IMR-90 (cell line): ENCODE results near the gene DSCAM. TPM values are rescaled to one million over a fixed set of nuclear protein-coding genes. Genes with fewer than 3 reads are reported as not detected.

Source experiments
- ATAC-seq: fragments of 200-7000 bp; cut with Tn5 transposase; 2 replicates; pipeline ENCODE4 v1.9.1; 2020; ENCODE audit warnings: low read depth, mild to moderate bottlenecking, moderate library complexity
- BruUV-seq: library from RNA; stranded (reverse); fragments of 400-500 nt; replicated peaks from 2 replicates; lab custom pipeline; 2021; lab: Mats Ljungman, UMichigan
- CTCF ChIA-PET: fragments of 300-600 bp; formaldehyde crosslinking; extraction: SDS; loops from one replicate; lab custom pipeline; 2021; ENCODE audit warnings: antibody characterized with exemption; lab: Yijun Ruan, JAX
- POLR2A ChIA-PET: fragments of 300-600 bp; sonication (Branson Sonifier 250); formaldehyde crosslinking; loops from one replicate; lab custom pipeline; 2022; ENCODE audit warnings: antibody characterized with exemption; ENCODE audit not compliant: unreplicated experiment; lab: Charles Lee
- DNase-seq: peaks from one replicate; pipeline ENCODE4 v3.0.0; 2013
- H2AFZ ChIP-seq: replicated peaks from 2 replicates; pipeline ENCODE3; 2013; ENCODE audit warnings: low read length, mild to moderate bottlenecking; ENCODE audit not compliant: poor library complexity
- H2AK5ac ChIP-seq: 2 replicates; pipeline ENCODE4 v1.6.1; 2013; ENCODE audit warnings: low read depth, low read length, inconsistent platforms
- H2AK9ac ChIP-seq: replicated peaks from 2 replicates; pipeline ENCODE3; 2013; ENCODE audit warnings: mild to moderate bottlenecking, low read depth, low read length, moderate library complexity; ENCODE audit not compliant: poor library complexity
- H2BK120ac ChIP-seq: 2 replicates; pipeline ENCODE4 v1.6.1; 2013; ENCODE audit warnings: low read depth, low read length, inconsistent platforms
- H2BK15ac ChIP-seq: 3 replicates; pipeline ENCODE4 v1.6.1; 2013; ENCODE audit warnings: low read depth, low read length, inconsistent platforms
- H2BK20ac ChIP-seq: 2 replicates; pipeline ENCODE4 v1.6.1; 2013; ENCODE audit warnings: low read depth, mild to moderate bottlenecking, inconsistent platforms, low read length, moderate library complexity
- H2BK5ac ChIP-seq: 2 replicates; pipeline ENCODE4 v1.6.1; 2013; ENCODE audit warnings: mild to moderate bottlenecking, low read depth, low read length, inconsistent platforms; ENCODE audit not compliant: poor library complexity, severe bottlenecking
- H3K14ac ChIP-seq: replicated peaks from 2 replicates; pipeline ENCODE4 v1.6.1; 2013; ENCODE audit warnings: low read depth, low read length, inconsistent platforms
- H3K18ac ChIP-seq: 2 replicates; pipeline ENCODE4 v1.6.1; 2013; ENCODE audit warnings: low read depth, low read length, control low read depth
- H3K23ac ChIP-seq: 2 replicates; pipeline ENCODE4 v1.6.1; 2013; ENCODE audit warnings: low read depth, low read length, inconsistent platforms
- H3K27ac ChIP-seq: 2 replicates; pipeline ENCODE4 v1.5.1; 2013; ENCODE audit warnings: mild to moderate bottlenecking, control low read depth, low read length; ENCODE audit not compliant: insufficient read depth
- H3K27me3 ChIP-seq: 2 replicates; pipeline ENCODE4 v1.6.1; 2013; ENCODE audit warnings: low read length; ENCODE audit not compliant: control insufficient read depth, insufficient read depth
- H3K36me3 ChIP-seq: 2 replicates; pipeline ENCODE4 v1.6.1; 2013; ENCODE audit warnings: low read length, mixed read lengths; ENCODE audit not compliant: control insufficient read depth, insufficient read depth
- H3K4ac ChIP-seq: 2 replicates; pipeline ENCODE4 v1.6.1; 2013; ENCODE audit warnings: low read depth, low read length, inconsistent platforms
- H3K4me1 ChIP-seq: 2 replicates; pipeline ENCODE4 v1.6.1; 2013; ENCODE audit warnings: low read length, mixed read lengths; ENCODE audit not compliant: control insufficient read depth, insufficient read depth
- H3K4me2 ChIP-seq: 2 replicates; pipeline ENCODE4 v1.6.1; 2013; ENCODE audit warnings: low read depth, mild to moderate bottlenecking, control low read depth, low read length, moderate library complexity
- H3K4me3 ChIP-seq: 2 replicates; pipeline ENCODE4 v1.5.1; 2013; ENCODE audit warnings: low read depth, mild to moderate bottlenecking, control low read depth, low read length, moderate library complexity; ENCODE audit not compliant: insufficient read depth
- H3K56ac ChIP-seq: 2 replicates; pipeline ENCODE4 v1.6.1; 2013; ENCODE audit warnings: low read length, inconsistent platforms; ENCODE audit not compliant: insufficient read depth; ENCODE audit errors: extremely low read depth
- H3K79me1 ChIP-seq, 2 experiments: 2 replicates each; pipeline ENCODE4 v1.6.1; 2013; ENCODE audit warnings: low read length in 2 of 2, inconsistent platforms in 1 of 2, low read depth in 1 of 2
- H3K9ac ChIP-seq: 2 replicates; pipeline ENCODE4 v1.6.1; 2013; ENCODE audit warnings: low read depth, low read length, control low read depth
- H3K9me1 ChIP-seq: 2 replicates; pipeline ENCODE4 v1.6.1; 2013; ENCODE audit warnings: low read length, inconsistent platforms; ENCODE audit not compliant: insufficient read depth
- H3K9me3 ChIP-seq: 2 replicates; pipeline ENCODE4 v1.6.1; 2013; ENCODE audit warnings: low read length; ENCODE audit not compliant: control insufficient read depth, insufficient read depth
- H4K20me1 ChIP-seq: 2 replicates; pipeline ENCODE4 v1.6.1; 2013; ENCODE audit warnings: low read length, inconsistent platforms; ENCODE audit not compliant: insufficient read depth
- H4K5ac ChIP-seq: 2 replicates; pipeline ENCODE4 v1.6.1; 2013; ENCODE audit warnings: mild to moderate bottlenecking, low read depth, low read length, control low read depth
- H4K8ac ChIP-seq, 2 experiments: 2 replicates each; pipeline ENCODE4 v1.6.1; 2013; ENCODE audit warnings: low read depth in 2 of 2, low read length in 2 of 2, control low read depth in 1 of 2, inconsistent platforms in 1 of 2
- H4K91ac ChIP-seq: 2 replicates; pipeline ENCODE4 v1.6.1; 2013; ENCODE audit warnings: low read depth, low read length, inconsistent platforms; ENCODE audit not compliant: insufficient read depth
- BHLHE40 ChIP-seq: fragments of 150-350 bp; IDR thresholded peaks from 2 replicates; pipeline ENCODE4 v1.6.1; 2016; ENCODE audit warnings: mild to moderate bottlenecking, low read depth, low read length
- CEBPB ChIP-seq: IDR thresholded peaks from 2 replicates; pipeline ENCODE4 v1.6.1; 2012; ENCODE audit warnings: low read depth, low read length, improper control_type of control experiment
- CHD1 ChIP-seq: IDR thresholded peaks from 2 replicates; pipeline ENCODE4 v1.6.1; 2012; ENCODE audit warnings: low read depth, low read length, improper control_type of control experiment
- CTCF ChIP-seq: conservative IDR thresholded peaks from 2 replicates; pipeline ENCODE4 v1.5.1; 2012; ENCODE audit warnings: mild to moderate bottlenecking, low read depth, low read length, improper control_type of control experiment
- ELK1 ChIP-seq: fragments of 150-350 bp; IDR thresholded peaks from 2 replicates; pipeline ENCODE4 v1.6.1; 2016; ENCODE audit warnings: low read depth, mild to moderate bottlenecking, low read length, moderate library complexity, borderline replicate concordance
- FOS ChIP-seq: fragments of 150-350 bp; IDR thresholded peaks from 2 replicates; pipeline ENCODE4 v1.6.1; 2016; ENCODE audit warnings: low read depth, low read length
- MAFK ChIP-seq: IDR thresholded peaks from 2 replicates; pipeline ENCODE4 v1.6.1; 2012; ENCODE audit warnings: low read depth, low read length, improper control_type of control experiment
- MAZ ChIP-seq: IDR thresholded peaks from 2 replicates; pipeline ENCODE4 v1.6.1; 2012; ENCODE audit warnings: low read depth, mild to moderate bottlenecking, low read length, improper control_type of control experiment, moderate library complexity, borderline replicate concordance
- MXI1 ChIP-seq: IDR thresholded peaks from 2 replicates; pipeline ENCODE4 v1.6.1; 2012; ENCODE audit warnings: low read depth, mild to moderate bottlenecking, low read length, moderate library complexity, borderline replicate concordance
- NFE2L2 ChIP-seq: fragments of 150-350 bp; IDR thresholded peaks from 2 replicates; pipeline ENCODE4 v1.6.1; 2016; ENCODE audit warnings: low read depth, mild to moderate bottlenecking, low read length
- POLR2A ChIP-seq: IDR thresholded peaks from 2 replicates; pipeline ENCODE4 v1.6.1; 2012; ENCODE audit warnings: mild to moderate bottlenecking, low read depth, low read length
- RAD21 ChIP-seq: IDR thresholded peaks from 2 replicates; pipeline ENCODE4 v1.6.1; 2012; ENCODE audit warnings: low read length, improper control_type of control experiment
- RCOR1 ChIP-seq: IDR thresholded peaks from 2 replicates; pipeline ENCODE4 v1.6.1; 2012; ENCODE audit warnings: mild to moderate bottlenecking, low read length, improper control_type of control experiment; ENCODE audit not compliant: insufficient replicate concordance
- RFX5 ChIP-seq: IDR thresholded peaks from 2 replicates; pipeline ENCODE4 v1.8.0; 2012; ENCODE audit warnings: low read depth, mild to moderate bottlenecking, low read length, moderate library complexity
- SMC3 ChIP-seq: fragments of 150-350 bp; IDR thresholded peaks from 2 replicates; pipeline ENCODE4 v1.6.1; 2016; ENCODE audit warnings: low read depth, mild to moderate bottlenecking, antibody characterized with exemption, low read length, moderate library complexity
- USF2 ChIP-seq: fragments of 150-350 bp; IDR thresholded peaks from 2 replicates; pipeline ENCODE4 v1.6.1; 2017; ENCODE audit warnings: mild to moderate bottlenecking, antibody characterized with exemption, low read length, low read depth
- WGBS, 2 experiments: methylation state at CpG; one replicate each; pipeline versions ENCODE4 v1.1.5 to v1.1.7; 2013; ENCODE audit warnings: missing lambda C conversion rate in 2 of 2; ENCODE audit not compliant: insufficient read length in 1 of 2; ENCODE audit errors: extremely low coverage in 2 of 2; 5-methylcytosine and 5-hydroxymethylcytosine counted together
- dilution Hi-C: fragments of 300-500 bp; cut with HindIII; formaldehyde crosslinking; loops from one replicate; pipeline ENCODE4 v1.14.3; 2018; ENCODE audit warnings: low sequenced_read_pairs; ENCODE audit not compliant: unreplicated experiment
- in situ Hi-C: fragments of 300-500 bp; cut with MboI; formaldehyde crosslinking; loops from 3 replicates; pipeline ENCODE4 v1.14.3; 2019; ENCODE audit warnings: low sequenced_read_pairs, inconsistent platforms, mixed read lengths
- intact Hi-C: fragments of 100-400 bp; cut with micrococcal nuclease; formaldehyde crosslinking; loops from 2 replicates; pipeline ENCODE4 v1.10.0; 2022
- polyA plus RNA-seq, 3 experiments: library from polyadenylated mRNA; depleted of rRNA; stranded (reverse); fragments of >200 nt; gene quantifications; 2 replicates each; pipeline ENCODE4 v1.2.3, GENCODE V29; 2012; ENCODE audit warnings: low replicate concordance in 1 of 3
- total RNA-seq: library from RNA; depleted of rRNA; stranded (reverse); fragments of >200 nt; gene quantifications from 2 replicates; pipeline ENCODE4 v1.2.3, GENCODE V29; 2012

Gene DSCAM
- total and polyA plus RNA-seq, 2 of the 4 experiments (the other 2 are of a cell fraction): under 0.01 to 0.02 TPM

DNA sequence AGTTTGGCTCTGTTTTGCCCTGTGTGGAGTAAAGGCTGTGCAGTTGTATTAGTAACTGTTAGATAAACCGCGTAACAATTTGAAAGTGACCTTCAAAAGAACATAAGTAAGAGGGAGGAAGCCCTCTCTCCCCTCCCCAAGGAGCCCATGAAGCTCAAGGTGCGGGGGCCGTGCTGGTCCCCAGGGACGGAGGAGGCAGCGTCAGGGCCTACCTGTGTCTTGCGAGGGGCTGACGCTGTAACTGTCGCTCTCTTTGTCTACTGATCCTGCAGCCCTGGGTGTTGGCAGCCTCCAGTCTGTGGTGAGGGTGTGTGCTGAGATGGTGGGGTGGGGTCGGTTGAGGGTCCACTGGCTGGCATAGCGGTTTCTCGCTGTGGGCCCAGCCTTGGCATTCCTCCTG, 803.1 kb downstream of the DSCAM start:
- in situ Hi-C loops: no loop called here
- WGBS, 2 experiments: 80% methylated on average over 1 of the region's 12 CpGs; no CpG with 5 or more reads in 1 of the 2 experiments
- Histone ChIP-seq H3K56ac (no peak overlapping the region), H3K79me1 (no peaks in the 10 kb centered on the region), H3K9ac (no peak overlapping the region), H3K27ac (no peak overlapping the region), H2BK5ac (no peak overlapping the region), H3K9me3 (peaks cover 29% of the 10 kb centered on the region), H3K36me3 (no peaks in the 10 kb centered on the region), H4K91ac (no peak overlapping the region), H3K4me3 (no peak overlapping the region), H3K4me1 (no peaks in the 10 kb centered on the region), H2AK5ac (no peak overlapping the region), H3K18ac (no peak overlapping the region), H3K4me2 (no peak overlapping the region), H2AFZ (no peak overlapping the region), H2BK20ac (no peak overlapping the region), H3K27me3 (no peaks in the 10 kb centered on the region), H4K5ac (no peak overlapping the region), H4K8ac (no peak overlapping the region), H2AK9ac (no peak overlapping the region), H2BK120ac (no peak overlapping the region), H3K9me1 (no peaks in the 10 kb centered on the region), H2BK15ac (no peak overlapping the region), H3K14ac (no peak overlapping the region), H3K23ac (no peak overlapping the region), H3K4ac (no peak overlapping the region), H4K20me1 (no peaks in the 10 kb centered on the region)
- TF ChIP-seq BHLHE40 (no peak), RFX5 (no peak), USF2 (no peak), ELK1 (no peak), CHD1 (no peak), POLR2A (no peak), NFE2L2 (no peak), SMC3 (no peak), CEBPB (no peak), RAD21 (no peak), MAFK (no peak), CTCF (no peak), FOS (no peak), MXI1 (no peak), RCOR1 (no peak), MAZ (no peak)
- ChIA-PET CTCF (no interaction called here), POLR2A (no interaction called here)
- intact Hi-C loops: no loop called here
- DNase-seq (no peak), ATAC-seq (no peak)
- no TSS peak for BruUV-seq
- dilution Hi-C loops: no loop called here
